ENCODE measurements around the gene MLPH.

DNA sequence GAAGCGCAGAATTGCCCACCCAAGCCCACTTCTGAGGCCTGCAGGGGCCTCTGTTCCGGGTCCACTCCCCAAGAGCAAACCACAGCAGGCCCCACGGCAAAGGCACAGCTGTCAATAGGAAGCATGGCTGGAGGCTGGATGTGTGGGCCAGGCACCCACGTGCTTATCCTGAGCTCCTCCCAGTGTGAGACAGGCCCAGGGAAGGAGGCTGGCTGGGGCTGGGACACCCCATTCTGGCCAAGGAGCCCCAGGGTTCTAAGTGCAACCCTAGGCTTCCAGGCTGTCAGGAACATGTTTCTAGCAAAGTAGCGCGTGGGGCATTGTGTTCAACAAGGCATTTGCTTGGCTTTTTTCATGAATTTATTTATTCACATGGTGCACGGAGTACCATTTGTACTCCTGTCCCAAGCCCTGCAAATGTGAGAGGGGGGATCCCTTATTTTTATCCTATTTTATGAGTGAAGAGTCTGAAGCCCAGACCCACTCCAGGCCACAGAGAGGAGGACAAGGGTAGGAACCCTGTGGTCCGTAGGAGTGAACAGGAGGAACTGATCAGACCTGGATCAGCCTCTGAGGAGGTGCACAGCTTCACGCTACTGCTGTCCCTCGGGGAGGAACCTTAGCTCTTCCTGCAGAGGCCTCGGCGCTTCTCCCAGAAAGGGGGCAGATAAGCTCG is 109.6 kb downstream of the MLPH start:
- no peak for TF ChIP-seq FOXA1 (IDR thresholded peaks at IDR 0.05)
- TF ChIP-seq ZNF384 (IDR thresholded peaks at IDR 0.05) = no peak
- TF ChIP-seq, protein P1, sequence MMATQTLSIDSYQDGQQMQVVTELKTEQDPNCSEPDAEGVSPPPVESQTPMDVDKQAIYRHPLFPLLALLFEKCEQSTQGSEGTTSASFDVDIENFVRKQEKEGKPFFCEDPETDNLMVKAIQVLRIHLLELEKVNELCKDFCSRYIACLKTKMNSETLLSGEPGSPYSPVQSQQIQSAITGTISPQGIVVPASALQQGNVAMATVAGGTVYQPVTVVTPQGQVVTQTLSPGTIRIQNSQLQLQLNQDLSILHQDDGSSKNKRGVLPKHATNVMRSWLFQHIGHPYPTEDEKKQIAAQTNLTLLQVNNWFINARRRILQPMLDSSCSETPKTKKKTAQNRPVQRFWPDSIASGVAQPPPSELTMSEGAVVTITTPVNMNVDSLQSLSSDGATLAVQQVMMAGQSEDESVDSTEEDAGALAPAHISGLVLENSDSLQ (IDR thresholded peaks at IDR 0.05) = no peak
- TF ChIP-seq FOXK2 (IDR thresholded peaks at IDR 0.05) = no peak
- TF ChIP-seq NFRKB (IDR thresholded peaks at IDR 0.05) = no peak
- no peak for TF ChIP-seq TARDBP (IDR thresholded peaks at IDR 0.05)
- no peak for TF ChIP-seq FOXM1 (IDR thresholded peaks at IDR 0.05; ENCODE audit: borderline replicate concordance)
- TF ChIP-seq SP1 (IDR thresholded peaks at IDR 0.05) = no peak
- no peak for TF ChIP-seq LEF1 (IDR thresholded peaks at IDR 0.05; ENCODE audit: borderline replicate concordance)
- no peak for TF ChIP-seq BHLHE40 (IDR thresholded peaks at IDR 0.05; ENCODE audit: borderline replicate concordance)
- TF ChIP-seq SUZ12 (IDR thresholded peaks at IDR 0.05) = no peak
- no peak for TF ChIP-seq ELF4 (IDR thresholded peaks at IDR 0.05)
- TF ChIP-seq CTBP1 (IDR thresholded peaks at IDR 0.05; ENCODE audit: borderline replicate concordance) = no peak
